Suprapubic skin (tissue), 4 donors: ENCODE measurements around the gene EFTUD2. TPM values are rescaled to one million over a fixed set of nuclear protein-coding genes. Genes with fewer than 3 reads are reported as not detected.
"Not testable (repeated sequence)": the region's sequence is repeated elsewhere in the genome, so short reads cannot be mapped to it uniquely, and the experiment has no call there.

Source experiments
- DNase-seq, 2 donors: peaks; one replicate each; pipeline ENCODE4 v3.0.0-alpha.2; 2019; ENCODE audit warnings: low spot score in 2 of 2
- H3K27ac ChIP-seq: fragments of 200-600 bp; sonication (generic); one replicate; pipeline ENCODE4 v1.5.1; 2019
- H3K27me3 ChIP-seq: fragments of 200-600 bp; sonication (generic); one replicate; pipeline ENCODE4 v1.5.1; 2019
- H3K36me3 ChIP-seq: fragments of 200-600 bp; sonication (generic); one replicate; pipeline ENCODE4 v1.5.1; 2019
- H3K4me1 ChIP-seq: fragments of 200-600 bp; sonication (generic); one replicate; pipeline ENCODE4 v1.5.1; 2019
- H3K4me3 ChIP-seq: fragments of 200-600 bp; sonication (generic); one replicate; pipeline ENCODE4 v1.5.1; 2019; ENCODE audit warnings: mild to moderate bottlenecking
- H3K9me3 ChIP-seq: fragments of 200-600 bp; sonication (generic); one replicate; pipeline ENCODE4 v1.5.1; 2019
- CTCF ChIP-seq, 2 donors: fragments of 200-600 bp in 1 of 2; fragments of 450-650 bp in 1 of 2; sonication (generic) in 1 of 2; IDR thresholded peaks; one replicate each; pipeline ENCODE4 v1.5.1; 2016 to 2019; ENCODE audit warnings: antibody characterized with exemption in 2 of 2, mild to moderate bottlenecking in 1 of 2, moderate library complexity in 1 of 2
- EP300 ChIP-seq: sonication (generic); formaldehyde crosslinking; IDR thresholded peaks from one replicate; pipeline ENCODE4 v1.6.1; 2017; ENCODE audit warnings: antibody characterized with exemption
- POLR2A ChIP-seq, 2 donors: fragments of 450-650 bp; IDR thresholded peaks; one replicate each; pipeline ENCODE4 v1.6.1; 2017; ENCODE audit warnings: antibody characterized with exemption in 2 of 2, mild to moderate bottlenecking in 2 of 2, moderate library complexity in 2 of 2
- POLR2AphosphoS5 ChIP-seq, 3 donors: sonication (generic); formaldehyde crosslinking; IDR thresholded peaks; one replicate each; pipeline ENCODE4 v1.6.1; 2017; ENCODE audit warnings: antibody characterized with exemption in 3 of 3
- WGBS: methylation state at CpG from one replicate; pipeline ENCODE4 v1.1.5; 2018; 5-methylcytosine and 5-hydroxymethylcytosine counted together
- total RNA-seq, 4 donors: library from RNA; depleted of rRNA; stranded (reverse); fragments of >200 nt; gene quantifications; one replicate each; pipeline ENCODE4 v1.1.0, GENCODE V29; 2016

Gene EFTUD2
- total RNA-seq, 4 donors from 2014 or later = 46.6 to 114 (median 94.7) TPM

GRCh38 chr17:44820631-44821212 lies 78.5 kb downstream of the EFTUD2 start:
- H3K9me3 ChIP-seq = no peaks in the 10 kb centered on the region
- no peaks in the 10 kb centered on the region for H3K36me3 ChIP-seq
- H3K27me3 ChIP-seq = peaks cover 14% of the 10 kb centered on the region
- H3K4me1 ChIP-seq = no peaks in the 10 kb centered on the region
- WGBS = 20% methylated on average over 7 of the region's 7 CpGs
- H3K27ac ChIP-seq = no peak overlapping the region
- DNase-seq = no peak
- no peak for TF ChIP-seq POLR2A (IDR thresholded peaks at IDR 0.05)
- no peak for TF ChIP-seq CTCF (IDR thresholded peaks at IDR 0.05)
- no peak for TF ChIP-seq EP300
- no peak for TF ChIP-seq POLR2AphosphoS5 (IDR thresholded peaks at IDR 0.05)
- no peak overlapping the region for H3K4me3 ChIP-seq

GRCh38 chr17:44818508-44818907 lies 80.7 kb downstream of the EFTUD2 start:
- not testable (repeated sequence) for H3K4me3 ChIP-seq, H3K27me3 ChIP-seq, H3K27ac ChIP-seq, H3K9me3 ChIP-seq, H3K4me1 ChIP-seq, H3K36me3 ChIP-seq, DNase-seq
- 91% methylated on average over 6 of the region's 6 CpGs for WGBS

- no peak for DNase-seq
- H3K9me3 ChIP-seq = no peaks in the 10 kb centered on the region
- H3K4me1 ChIP-seq = no peaks in the 10 kb centered on the region
- no peaks in the 10 kb centered on the region for H3K36me3 ChIP-seq
- no peak overlapping the region for H3K4me3 ChIP-seq
- WGBS = 71% methylated on average over 4 of the region's 4 CpGs
- no peaks in the 10 kb centered on the region for H3K27me3 ChIP-seq
- H3K27ac ChIP-seq = no peak overlapping the region
- TF ChIP-seq EP300 (no peak), CTCF (IDR thresholded peaks at IDR 0.05) (no peak), POLR2AphosphoS5 (IDR thresholded peaks at IDR 0.05) (no peak), POLR2A (IDR thresholded peaks at IDR 0.05) (no peak)
Observed at GRCh38 chr17:44812263-44812662, 87.0 kb downstream of the EFTUD2 start.

- DNase-seq, H3K4me1 ChIP-seq, H3K27me3 ChIP-seq, H3K36me3 ChIP-seq, H3K27ac ChIP-seq, H3K4me3 ChIP-seq, H3K9me3 ChIP-seq: not testable (repeated sequence)
- WGBS = 96% methylated on average over 9 of the region's 9 CpGs
Observed at GRCh38 chr17:44808656-44809388, 90.4 kb downstream of the EFTUD2 start.

GRCh38 chr17:44808156-44808555 lies 91.1 kb downstream of the EFTUD2 start:
- Histone ChIP-seq H3K27ac (no peak overlapping the region), H3K9me3 (no peaks in the 10 kb centered on the region), H3K4me1 (no peaks in the 10 kb centered on the region), H3K4me3 (no peak overlapping the region), H3K36me3 (no peaks in the 10 kb centered on the region), H3K27me3 (no peaks in the 10 kb centered on the region)
- TF ChIP-seq POLR2AphosphoS5 (IDR thresholded peaks at IDR 0.05) = no peak
- TF ChIP-seq CTCF (IDR thresholded peaks at IDR 0.05) = no peak
- TF ChIP-seq EP300 = no peak
- TF ChIP-seq POLR2A (IDR thresholded peaks at IDR 0.05) = no peak
- WGBS = 86% methylated on average over 4 of the region's 4 CpGs
- no peak for DNase-seq

GRCh38 chr17:44807817-44808155 lies 91.5 kb downstream of the EFTUD2 start:
- 50% methylated on average over 3 of the region's 3 CpGs for WGBS
- H3K4me3 ChIP-seq = no peak overlapping the region

More at GRCh38 chr17:44807817-44808155, 91.5 kb downstream of the EFTUD2 start:
- Histone ChIP-seq H3K9me3 (no peaks in the 10 kb centered on the region), H3K27ac (no peak overlapping the region), H3K27me3 (no peaks in the 10 kb centered on the region), H3K4me1 (no peaks in the 10 kb centered on the region), H3K36me3 (no peaks in the 10 kb centered on the region)
- no peak for DNase-seq
- TF ChIP-seq POLR2AphosphoS5 (IDR thresholded peaks at IDR 0.05) = no peak
- TF ChIP-seq CTCF (IDR thresholded peaks at IDR 0.05) = no peak
- TF ChIP-seq POLR2A (IDR thresholded peaks at IDR 0.05) = no peak
- TF ChIP-seq EP300 = no peak
